ENCODE results near the gene ATOH1.

ATOH1 gene

GRCh38 chr4:93835929-93836328 lies 7.4 kb downstream of the ATOH1 start:
- no peak for DNase-seq

GRCh38 chr4:93839704-93840103 lies 11.2 kb downstream of the ATOH1 start:
- no peak for DNase-seq

- DNase-seq: no peak
These were observed 13.3 kb downstream of the ATOH1 start for GRCh38 chr4:93841803-93842345.

GRCh38 chr4:93842601-93843252 lies 14.2 kb downstream of the ATOH1 start:
- DNase-seq: no peak

GRCh38 chr4:93843772-93844171 lies 15.2 kb downstream of the ATOH1 start:
- no peak for DNase-seq

- no peak for DNase-seq
These were observed 24.1 kb downstream of the ATOH1 start for GRCh38 chr4:93852680-93853079.

GRCh38 chr4:93855926-93856325 lies 27.4 kb downstream of the ATOH1 start:
- no peak for DNase-seq

GRCh38 chr4:93865650-93866049 lies 37.1 kb downstream of the ATOH1 start:
- DNase-seq: no peak

GRCh38 chr4:93867416-93868001 lies 39.0 kb downstream of the ATOH1 start:
- DNase-seq: no peak

- DNase-seq: no peak
These were observed 42.4 kb downstream of the ATOH1 start for GRCh38 chr4:93870876-93871458.

- DNase-seq: no peak
These were observed 48.2 kb downstream of the ATOH1 start for GRCh38 chr4:93876754-93877153.

GRCh38 chr4:93878566-93878965 lies 50.0 kb downstream of the ATOH1 start:
- DNase-seq: no peak

GRCh38 chr4:93879919-93880318 lies 51.4 kb downstream of the ATOH1 start:
- no peak for DNase-seq

All from NCI-H2171 treated with DMSO at 0.1 percent for 48 hours (cell line).